HG03025 (cell line): ENCODE measurements around the gene UVRAG.
"Not testable (repeated sequence)": the region's sequence is repeated elsewhere in the genome, so short reads cannot be mapped to it uniquely, and the experiment has no call there.

Experiments used
- ATAC-seq: cut with Tn5 transposase; IDR thresholded peaks from one replicate; pipeline ENCODE4 v1.9.1; 2021; ENCODE audit warnings: mild to moderate bottlenecking, moderate library complexity; ENCODE audit not compliant: unreplicated experiment, low FRiP score

The UVRAG gene

DNA sequence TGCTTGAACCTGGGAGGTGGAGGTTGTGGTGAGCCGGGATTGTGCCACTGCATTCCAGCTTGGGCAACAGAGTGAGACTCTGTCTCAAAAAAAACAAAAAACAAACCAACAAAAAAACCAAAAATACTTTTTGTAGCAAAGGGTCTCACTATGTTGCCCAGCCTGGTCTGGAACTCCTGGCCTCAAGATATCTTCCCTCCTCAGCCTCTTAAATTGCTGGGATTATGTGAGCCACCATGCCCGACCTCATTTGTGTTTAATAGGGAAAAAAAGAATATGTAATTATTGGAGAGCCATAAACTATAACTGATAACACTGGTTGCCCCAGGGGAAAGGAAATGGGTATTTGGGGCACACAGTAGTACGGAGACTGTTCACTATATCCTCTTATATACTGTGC lies 19.7 kb downstream of the UVRAG start:
- no peak for ATAC-seq

DNA sequence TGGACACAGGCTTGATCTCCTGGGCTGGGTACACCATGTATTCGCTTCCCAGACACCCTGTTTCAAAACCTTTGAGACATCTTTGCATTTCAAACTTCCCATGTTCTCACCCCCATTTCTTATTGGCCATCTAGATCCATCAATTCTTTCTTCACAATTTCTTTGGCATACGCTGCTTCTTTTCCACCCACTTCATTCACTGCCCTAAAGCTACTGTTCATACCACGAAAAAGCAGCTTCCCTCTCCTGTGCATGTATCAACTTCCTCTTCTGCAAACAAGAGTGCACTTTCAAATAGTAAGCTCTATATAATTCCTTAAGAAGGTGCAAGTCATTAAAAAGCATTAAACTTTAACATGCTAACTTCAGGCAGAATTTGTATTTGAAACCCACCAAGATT lies 21.4 kb downstream of the UVRAG start:
- ATAC-seq, result no peak

DNA sequence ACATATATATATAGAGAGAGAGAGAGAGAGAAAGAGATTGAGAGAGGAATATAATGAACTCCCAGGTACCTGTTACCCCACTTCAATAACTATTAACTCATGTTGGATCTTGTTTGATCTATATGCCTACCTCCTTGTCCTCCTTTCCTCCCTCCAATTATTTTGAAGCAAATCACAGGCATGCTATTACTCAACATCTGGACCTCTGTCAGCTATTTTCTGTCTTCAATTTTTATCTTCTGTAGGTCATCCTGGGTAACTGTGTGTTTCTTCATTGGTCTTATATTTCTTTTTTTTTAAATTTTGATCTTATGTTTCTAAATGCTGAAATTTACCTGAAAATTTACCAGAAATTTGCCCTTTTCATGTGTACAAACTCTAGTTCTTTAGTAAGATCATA lies 24.8 kb downstream of the UVRAG start:
- no peak for ATAC-seq

DNA sequence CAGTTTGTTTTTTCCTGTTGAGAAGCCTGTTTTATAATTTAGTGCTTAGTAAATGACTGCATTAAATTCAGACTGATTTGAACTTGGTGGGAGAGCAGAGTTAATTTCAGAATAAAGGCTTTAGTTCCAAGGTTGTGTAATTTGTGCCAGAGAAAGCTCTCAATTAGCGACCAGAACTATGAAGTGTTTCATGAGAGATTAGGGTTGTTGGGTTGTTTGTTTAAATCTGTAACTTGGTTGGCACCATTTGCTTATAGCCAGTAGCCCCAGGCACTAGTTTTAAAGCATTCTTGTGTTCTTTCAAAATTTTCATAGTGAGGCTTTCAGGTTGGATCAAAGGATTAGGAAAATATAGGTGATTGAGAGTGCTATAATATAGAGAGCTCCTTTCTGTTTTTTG lies 25.5 kb downstream of the UVRAG start:
- no peak for ATAC-seq

DNA sequence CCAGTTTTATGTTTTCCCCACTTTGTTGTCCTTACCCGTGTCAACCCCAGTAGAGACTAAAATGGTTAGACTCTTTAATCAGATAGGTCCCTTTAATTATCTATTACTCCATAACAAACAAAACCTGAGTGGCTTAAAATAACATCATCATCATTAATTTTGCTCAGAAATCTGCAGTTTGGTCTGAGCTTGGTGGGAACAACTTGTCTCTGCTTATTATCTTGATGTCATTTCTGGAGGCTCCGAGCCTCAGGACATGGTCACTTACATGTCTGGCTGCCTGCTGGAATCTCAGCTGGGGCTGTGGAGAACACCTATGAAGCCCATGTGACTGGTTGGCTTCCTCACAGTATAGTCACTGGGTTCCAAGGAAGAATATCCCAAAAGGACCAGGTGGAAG lies 26.7 kb downstream of the UVRAG start:
- no peak for ATAC-seq

DNA sequence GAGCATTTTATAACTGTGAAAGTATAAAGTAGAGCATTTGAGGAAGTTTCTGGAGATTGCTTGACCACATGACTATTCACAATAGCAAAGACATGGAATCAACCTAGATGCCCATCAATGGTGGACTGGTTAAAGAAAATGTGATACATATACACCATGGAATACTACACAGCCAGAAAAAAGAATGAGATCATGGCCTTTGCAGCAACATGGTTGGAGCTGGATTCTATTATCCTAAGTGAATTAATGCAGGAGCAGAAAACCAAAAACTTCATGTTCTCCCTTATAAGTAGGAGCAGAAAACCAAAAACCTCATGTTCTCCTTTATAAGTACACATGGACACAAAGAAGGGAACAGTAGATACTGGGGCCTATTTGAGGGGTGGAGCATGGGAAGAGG lies 30.3 kb downstream of the UVRAG start:
- no peak for ATAC-seq

DNA sequence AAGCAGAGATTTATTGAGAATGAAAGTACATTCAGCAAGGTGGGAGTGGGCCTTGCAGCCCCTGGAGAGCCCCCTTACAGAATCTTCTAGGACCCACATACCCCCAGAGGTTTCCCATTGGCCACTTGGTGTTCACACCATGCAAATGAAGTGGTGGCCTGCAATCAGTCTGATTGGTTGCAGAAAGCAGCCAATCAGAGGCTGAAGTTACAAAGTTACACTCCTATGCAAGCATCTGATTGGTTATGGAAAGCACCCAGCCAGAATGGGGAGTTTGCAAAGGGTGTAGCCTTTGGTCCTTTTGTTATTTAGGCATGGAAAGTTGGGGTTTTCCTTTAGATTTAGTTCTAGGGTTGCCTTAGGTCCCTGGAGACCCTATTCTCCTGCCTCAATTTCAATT lies 34.9 kb downstream of the UVRAG start:
- ATAC-seq, result no peak

DNA sequence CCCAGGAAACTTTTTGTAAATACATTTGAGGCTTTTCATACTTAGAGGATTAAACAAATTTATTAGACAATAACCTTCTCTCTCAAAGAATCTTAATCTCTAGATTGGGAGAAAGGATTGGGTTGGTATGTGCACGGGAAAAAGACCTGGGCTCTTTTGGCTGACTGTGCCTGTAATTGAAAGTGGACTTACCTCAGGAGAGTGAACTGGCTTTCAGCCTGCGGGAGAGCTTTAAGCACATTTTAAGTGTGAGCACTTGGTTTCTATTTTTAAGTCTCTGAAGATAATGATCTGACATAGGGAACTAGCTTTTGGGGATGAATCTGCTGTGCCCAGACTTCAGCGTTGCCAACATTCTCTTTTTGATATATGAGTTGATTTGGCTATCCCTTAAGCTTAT lies 35.8 kb downstream of the UVRAG start:
- no peak for ATAC-seq

DNA sequence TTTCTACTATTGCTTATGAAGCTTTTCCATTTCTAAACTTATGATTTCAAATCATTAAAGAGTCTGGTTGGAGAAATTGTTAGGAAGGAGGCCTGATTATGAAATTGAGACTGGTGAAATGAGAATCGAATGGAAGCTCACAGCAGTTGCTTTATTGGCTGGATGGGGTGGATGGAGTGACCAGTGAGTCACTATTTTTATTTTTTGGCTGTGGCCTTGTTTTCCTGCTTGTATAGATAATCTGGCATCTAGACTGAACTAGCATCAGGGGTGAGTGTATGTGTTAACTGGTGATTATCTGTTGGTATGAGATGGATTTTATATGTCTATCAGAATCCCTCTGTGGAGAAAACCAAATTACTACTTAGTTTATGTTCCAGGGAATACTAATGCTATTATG lies 36.2 kb downstream of the UVRAG start:
- no peak for ATAC-seq

DNA sequence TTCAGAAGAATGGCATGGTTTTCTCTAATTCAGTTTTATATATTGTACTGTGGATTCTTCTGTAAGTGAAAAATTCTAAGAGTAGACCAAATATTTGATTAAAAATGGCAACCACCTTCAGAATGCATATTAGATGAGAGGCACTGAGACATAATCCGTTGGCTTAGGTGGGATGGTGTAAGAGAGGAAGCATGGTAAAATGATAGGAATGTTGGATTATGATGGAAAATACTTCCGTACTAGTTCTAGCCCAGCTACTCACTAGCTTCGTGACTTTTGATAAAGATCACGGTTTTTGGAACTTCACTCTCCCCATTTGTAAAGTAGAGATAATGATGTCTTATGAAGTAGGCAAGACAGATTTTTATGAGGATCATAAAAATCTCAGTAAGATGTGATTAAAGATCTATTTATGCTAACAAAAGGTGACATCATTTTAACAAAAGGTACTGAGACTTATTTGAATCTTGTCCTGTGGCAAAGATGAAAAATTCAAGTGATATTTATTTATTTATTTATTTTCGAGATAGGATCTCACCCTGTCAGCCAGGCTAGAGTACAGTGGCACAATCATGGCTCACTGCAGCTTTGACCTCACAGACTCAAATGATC lies 37.5 kb downstream of the UVRAG start:
- no peak for ATAC-seq

DNA sequence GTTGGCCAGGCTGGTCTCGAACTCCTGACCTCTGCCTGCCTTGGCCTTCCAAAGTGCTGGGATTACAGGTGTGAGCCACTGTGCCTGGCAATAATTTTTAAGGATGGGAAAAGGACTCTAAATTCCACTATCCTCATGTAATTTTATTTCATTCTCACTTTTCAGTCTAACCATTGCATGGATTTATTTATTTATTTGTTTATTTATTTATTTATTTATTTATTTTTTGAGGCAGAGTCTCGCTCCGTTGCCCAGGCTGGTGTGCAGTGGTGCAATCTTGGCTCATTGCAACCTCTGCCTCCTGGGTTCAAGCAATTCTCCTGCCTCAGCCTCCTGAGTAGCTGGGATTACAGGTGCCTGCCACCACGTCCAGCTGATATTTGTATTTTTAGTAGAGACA lies 38.6 kb downstream of the UVRAG start:
- ATAC-seq, result not testable (repeated sequence)

DNA sequence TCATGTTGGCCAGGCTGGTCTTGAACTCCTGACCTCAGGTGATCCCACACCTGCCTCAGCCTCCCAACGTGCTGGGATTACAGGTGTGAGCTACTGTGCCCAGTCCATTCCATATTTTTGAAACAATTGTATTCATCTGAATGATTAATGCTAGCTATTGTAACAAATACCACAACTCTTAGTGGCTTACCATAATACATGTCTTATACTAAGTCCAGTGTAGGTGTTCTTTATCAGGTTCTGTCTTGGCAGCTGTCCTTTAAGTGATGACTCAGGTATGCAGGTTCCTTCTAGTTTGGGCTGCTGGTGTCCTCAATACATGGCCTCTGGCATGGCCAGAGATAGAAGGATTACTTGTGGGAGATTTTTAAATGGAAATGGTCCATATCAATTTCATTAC lies 39.0 kb downstream of the UVRAG start:
- ATAC-seq, result no peak

DNA sequence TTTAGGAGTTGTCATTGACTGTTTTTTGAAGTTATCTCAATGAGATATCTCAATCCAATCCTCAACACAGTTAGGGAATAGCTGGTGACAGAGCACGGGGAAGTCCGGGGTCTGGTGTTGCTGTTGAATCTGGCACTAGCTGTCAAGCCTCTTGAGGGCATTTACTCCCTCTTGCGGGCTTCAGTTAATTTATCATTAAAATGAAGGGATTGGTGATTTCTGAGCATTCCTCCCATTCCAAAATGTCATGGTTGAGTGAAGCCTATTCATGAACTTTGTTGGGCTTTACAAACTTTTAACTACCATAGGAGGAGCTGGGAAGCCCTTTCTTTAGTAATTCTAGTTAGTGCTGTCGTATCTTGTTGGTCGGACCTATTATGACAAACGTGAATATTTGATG lies 40.2 kb downstream of the UVRAG start:
- no peak for ATAC-seq

DNA sequence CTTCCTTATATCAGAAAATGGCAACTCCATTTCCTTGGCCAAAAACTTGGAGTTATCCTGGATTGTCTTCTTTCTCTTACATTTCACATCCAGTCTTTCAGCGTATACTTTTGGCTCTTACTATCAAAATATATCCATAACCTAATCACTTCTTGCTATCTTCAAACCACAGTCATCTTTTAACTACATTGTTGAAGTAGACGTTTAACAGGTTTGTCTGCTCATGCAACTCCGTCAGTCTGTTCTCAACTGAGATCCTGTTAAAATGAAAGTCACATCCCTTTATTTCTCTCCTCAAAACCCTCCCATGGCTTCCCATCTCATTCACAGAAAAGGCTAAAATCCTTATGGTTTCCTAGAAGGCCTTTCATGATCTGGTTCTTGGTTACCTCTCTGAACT lies 41.9 kb downstream of the UVRAG start:
- ATAC-seq, result no peak

DNA sequence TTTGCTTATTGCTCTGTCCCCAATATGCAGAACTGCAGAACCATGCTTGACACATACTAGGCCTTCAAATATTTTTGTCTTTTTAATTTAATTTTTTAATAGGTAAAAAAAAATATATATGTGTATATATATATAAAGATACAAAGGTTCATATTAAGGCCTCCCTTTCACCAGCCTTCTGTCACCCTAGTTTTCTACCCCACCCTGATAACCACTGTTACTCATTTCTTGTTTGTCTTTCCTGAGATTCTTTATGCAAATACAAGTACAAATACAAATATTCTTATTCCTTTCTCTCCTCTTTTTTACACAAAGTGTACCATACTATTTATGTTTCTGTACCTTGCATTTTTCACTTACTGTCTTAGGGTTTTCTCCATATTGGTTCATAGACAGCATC lies 43.0 kb downstream of the UVRAG start:
- no peak for ATAC-seq

DNA sequence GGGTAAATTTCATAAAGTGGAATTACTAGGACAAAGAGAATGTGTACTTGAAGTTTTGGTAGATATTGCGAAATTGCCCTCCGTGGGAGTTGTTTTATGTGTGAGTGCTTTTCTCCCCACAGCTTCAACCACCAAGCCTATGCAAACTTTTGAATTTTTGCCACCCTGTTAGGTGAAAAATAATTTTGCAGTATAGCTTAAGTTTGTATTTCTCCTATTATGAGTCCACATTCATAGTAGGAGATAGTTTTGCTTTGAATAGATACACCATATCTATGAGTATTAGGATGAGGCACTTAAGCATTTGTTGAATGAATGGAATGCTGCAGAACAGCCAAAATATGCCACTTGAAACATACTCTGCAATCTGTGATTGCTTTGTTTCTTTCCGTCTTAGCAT lies 43.6 kb downstream of the UVRAG start:
- ATAC-seq, result no peak

DNA sequence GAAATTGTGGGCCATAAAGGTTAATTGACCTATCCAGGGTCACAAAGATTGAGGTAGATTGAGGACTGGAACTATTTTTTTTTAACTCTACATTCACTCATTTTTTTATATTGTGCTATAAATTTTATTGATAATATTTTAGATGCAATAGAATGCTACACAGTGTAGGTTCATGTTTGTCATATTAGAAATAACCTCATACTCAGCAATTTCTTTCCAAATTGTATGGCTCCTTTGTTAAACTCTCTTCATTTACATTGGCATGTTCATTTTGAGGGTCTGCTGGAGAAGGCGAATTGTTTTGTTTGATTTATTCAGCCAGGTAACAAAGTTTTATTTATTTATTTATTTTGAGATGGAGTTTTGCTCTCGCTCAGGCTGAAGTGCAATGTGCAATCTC lies 44.6 kb downstream of the UVRAG start:
- ATAC-seq, result no peak

DNA sequence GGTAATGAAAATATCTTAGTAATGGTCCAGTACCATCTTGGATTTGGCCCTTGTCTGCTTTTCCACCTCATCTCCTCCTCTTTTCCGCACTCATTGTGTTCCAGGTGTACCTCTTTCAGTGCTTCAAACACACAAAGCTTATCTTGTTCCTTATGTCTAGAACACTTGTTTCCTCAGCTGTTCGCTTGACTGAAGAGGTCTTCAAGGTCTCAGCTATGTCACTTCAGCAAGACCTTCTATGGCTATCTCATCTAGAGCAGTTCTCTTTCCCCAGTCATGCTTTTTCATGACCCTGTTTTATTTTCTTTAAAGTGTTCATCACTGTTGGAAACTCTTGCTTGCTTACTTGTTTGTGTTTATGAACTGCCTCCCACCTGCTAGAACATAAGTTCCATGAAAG lies 47.4 kb downstream of the UVRAG start:
- no peak for ATAC-seq

DNA sequence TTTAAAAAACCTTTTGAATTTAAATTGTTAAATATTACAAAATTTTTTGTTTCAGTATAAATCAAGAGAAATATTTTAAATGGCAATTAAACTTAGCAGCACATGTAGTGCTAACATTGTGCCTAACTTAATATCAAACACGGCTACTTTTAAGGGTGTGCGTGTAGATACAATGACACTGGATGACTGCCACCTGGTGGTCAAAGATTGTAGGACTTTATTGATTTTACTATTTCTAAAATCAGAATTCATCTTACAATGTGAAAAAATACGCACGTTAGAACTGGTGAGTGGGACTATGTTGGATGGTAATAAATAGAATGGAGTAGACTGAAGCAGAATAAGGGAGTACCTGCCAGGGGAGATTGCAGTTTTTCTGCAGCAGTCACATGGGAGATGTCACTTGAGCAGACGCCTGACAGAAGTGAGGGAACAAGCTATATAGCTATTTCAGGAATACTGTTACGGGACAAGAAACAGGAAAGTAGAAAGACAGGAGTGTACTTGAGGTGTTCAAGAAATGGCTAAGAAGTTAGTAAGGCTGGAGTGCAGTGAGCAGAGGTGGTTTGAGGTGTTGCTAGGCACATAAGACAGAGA lies 52.9 kb downstream of the UVRAG start:
- no peak for ATAC-seq

DNA sequence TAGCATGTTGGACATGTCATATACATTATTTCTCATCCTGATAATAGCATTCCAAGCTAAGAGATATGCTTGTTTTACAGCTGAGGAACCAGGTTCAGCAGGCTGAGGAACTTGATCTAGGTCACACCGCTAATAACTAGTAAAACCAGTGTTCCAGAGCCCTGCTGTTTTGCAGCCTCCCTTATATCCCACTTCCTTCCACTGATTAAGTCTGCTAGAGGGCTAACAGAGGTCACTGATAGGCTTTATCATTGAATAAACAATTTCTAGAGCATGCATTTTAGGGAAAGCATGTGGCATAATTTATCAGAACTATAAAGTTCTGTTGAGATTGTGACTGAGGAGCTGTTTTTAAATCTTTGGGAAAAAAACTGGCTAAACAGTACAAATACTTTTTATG lies 54.0 kb downstream of the UVRAG start:
- no peak for ATAC-seq

DNA sequence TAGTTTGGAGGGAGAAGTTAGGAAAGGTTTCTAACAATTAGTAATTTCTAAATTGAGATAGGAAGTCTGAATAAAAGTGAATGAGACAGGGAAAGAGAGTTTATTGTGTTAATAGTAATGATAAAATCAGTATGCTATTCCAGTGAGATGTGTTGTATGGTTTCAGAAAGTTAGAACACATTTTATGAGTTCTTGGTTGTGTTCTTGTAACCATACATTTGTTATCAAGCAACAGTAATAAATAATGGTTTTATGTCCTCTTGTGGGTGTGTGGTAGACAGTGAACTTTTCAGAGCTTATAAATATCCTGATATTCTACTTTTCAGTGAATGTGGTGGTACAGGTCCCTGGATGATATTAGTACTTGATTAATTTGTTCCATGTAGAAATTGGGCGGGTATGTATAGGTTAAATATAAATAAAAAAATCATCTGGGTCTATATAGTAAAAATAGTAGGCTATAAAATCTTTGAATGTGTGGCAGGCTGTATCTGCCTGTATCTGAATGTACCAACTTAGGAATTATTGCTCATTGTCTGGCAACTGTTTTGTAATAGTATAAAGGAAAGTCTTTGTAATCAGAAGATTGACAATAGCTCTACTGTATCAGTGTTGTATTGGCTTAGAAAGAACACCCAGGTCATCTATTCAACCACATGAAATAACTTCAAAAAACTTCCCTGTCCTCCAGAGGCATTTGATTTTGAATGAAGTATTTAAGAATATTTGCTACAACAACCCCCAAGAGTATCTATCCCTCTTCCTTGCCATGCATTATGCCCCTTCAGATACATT lies 54.8 kb downstream of the UVRAG start:
- ATAC-seq, result no peak

DNA sequence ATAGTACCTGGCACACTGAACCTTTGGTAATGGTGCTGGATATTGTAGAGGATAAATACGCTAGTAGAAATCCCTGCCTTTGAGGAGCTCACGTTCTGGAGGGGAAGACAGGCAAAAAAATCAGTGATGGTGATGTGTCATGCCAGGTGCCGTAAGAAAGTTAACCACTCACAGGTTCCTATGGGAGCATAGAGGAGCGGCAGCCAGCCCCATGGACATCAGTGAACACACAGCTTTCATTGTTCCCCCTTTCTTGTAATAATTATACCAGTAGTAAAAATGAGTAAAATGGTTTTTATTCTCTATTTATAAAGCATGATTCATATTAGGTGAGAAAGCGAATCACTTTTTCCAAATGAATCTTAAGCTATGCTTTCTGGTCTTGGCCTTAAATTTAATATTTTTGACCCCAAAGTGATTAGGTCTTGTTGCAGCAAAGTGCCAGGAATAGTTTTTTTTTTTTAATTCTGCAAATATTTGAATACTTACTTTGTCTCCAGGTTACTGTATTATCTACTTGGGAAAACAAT lies 57.9 kb downstream of the UVRAG start:
- no peak for ATAC-seq
